AG04450 (cell line): ENCODE results near the gene MMS19. TPM values are rescaled to one million over a fixed set of nuclear protein-coding genes. Genes with fewer than 3 reads are reported as not detected.

Experiments used
- CTCF ChIA-PET: fragments of 300-600, 350-600 bp; formaldehyde crosslinking; extraction: SDS; loops from one replicate; lab custom pipeline; 2022; ENCODE audit warnings: antibody characterized with exemption, inconsistent platforms; lab: Charles Lee
- POLR2A ChIA-PET: fragments of 350-600 bp; formaldehyde crosslinking; extraction: SDS; loops from one replicate; lab custom pipeline; 2021; ENCODE audit warnings: antibody characterized with exemption, inconsistent platforms; lab: Yijun Ruan, JAX
- DNase-seq: peaks from one replicate; pipeline ENCODE4 v3.0.0-alpha.2; 2011; ENCODE audit warnings: low read depth, low spot score
- H3K27ac ChIP-seq: one replicate; pipeline ENCODE4 v1.5.1; 2012; ENCODE audit warnings: low read depth, low read length, control low read depth
- H3K27me3 ChIP-seq: one replicate; pipeline ENCODE4 v1.6.0; 2012; ENCODE audit warnings: low read length; ENCODE audit not compliant: control insufficient read depth, insufficient read depth
- H3K4me3 ChIP-seq: 2 replicates; pipeline ENCODE4 v1.5.1; 2011; ENCODE audit warnings: mild to moderate bottlenecking, low read depth, low read length, control low read depth
- H3K9me3 ChIP-seq: 2 replicates; pipeline ENCODE4 v1.5.1; 2012; ENCODE audit warnings: low read length; ENCODE audit not compliant: control insufficient read depth, insufficient read depth
- CTCF ChIP-seq: IDR thresholded peaks from 2 replicates; pipeline ENCODE4 v1.5.1; 2011; ENCODE audit warnings: low read depth, low read length, control low read depth, inconsistent platforms
- polyA plus RNA-seq: library from polyadenylated mRNA; depleted of rRNA; stranded (reverse); fragments of >200 nt; gene quantifications from 2 replicates; pipeline ENCODE4 v1.2.3, GENCODE V29; 2011

Gene MMS19
- polyA plus RNA-seq, 1 experiment: 71.5 TPM

- Histone ChIP-seq H3K4me3 (peak overlapping the region; percentile 3; the same call in 1 of the 2 replicates), H3K27me3 (no peaks in the 10 kb centered on the region), H3K27ac (peak overlapping the region; percentile 99), H3K9me3 (no peaks in the 10 kb centered on the region)
- TF ChIP-seq CTCF: no peak
- peak; percentile 84 for DNase-seq
- ChIA-PET POLR2A (interaction anchor here (1.6 kb wide), 1 partner anchor 44 kb away, joined by 6 read pairs; the partner anchor contains the start of gene UBTD1), CTCF (interaction anchor here (1.0 to 6.2 kb wide), 3 partner anchors 9 to 44 kb away, joined by 3 to 30 read pairs (median 5); no protein-coding TSS in a partner anchor)
Measured at GRCh38 chr10:97543025-97543546, 44.9 kb upstream of the MMS19 start.

DNA sequence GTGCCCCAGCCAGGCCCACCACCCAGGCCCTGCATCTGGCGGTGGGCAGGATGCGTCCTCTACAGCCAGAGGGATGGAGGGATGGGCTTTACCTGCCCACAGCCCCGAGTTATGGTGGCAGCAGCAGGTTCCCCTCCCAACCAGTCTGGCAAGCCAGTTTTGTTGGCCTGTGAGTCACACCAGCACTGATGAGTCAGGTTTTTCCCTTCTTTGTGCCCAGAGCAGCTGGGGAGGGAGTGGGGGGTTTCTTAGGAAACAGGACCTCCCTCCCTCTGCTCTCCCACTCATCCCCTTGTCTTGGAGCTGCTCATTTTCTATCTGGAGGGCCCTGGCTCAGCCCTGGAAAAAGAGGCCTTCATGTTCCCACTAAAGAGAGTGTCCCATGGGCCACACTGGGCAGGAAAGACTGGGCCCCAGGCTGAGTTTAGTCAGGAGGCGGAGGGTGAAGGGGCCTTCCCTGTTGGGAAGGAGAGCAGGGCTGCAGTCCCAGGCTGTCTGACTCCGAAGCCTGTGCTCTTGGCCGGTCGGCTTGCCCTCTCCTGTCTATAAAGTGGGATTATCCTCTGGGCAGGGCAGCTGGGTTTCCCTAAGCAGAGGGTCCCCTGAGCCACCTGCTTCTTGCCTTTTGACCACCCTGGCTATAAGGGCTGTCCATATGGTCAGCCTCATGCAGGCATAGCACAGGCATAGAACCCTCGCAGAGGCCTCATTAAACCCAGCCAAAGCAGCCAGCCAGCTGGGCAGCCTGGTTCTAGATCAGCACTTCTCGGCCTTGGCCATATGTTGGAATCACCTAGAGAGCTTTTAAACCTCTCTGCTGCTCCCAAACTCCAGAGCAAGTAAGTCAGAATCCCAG lies 44.2 kb upstream of the MMS19 start:
- no peaks in the 10 kb centered on the region for H3K27me3 ChIP-seq
- peak overlapping the region; percentile 99 for H3K27ac ChIP-seq
- TF ChIP-seq CTCF: no peak
- H3K4me3 ChIP-seq: no peak overlapping the region; the same call in 1 of the 2 replicates
- no peaks in the 10 kb centered on the region for H3K9me3 ChIP-seq
- DNase-seq: peak; percentile 81
- POLR2A ChIA-PET: interaction anchor here (0.6 to 1.6 kb wide), 2 partner anchors 44 to 97 kb away, joined by 3 to 6 read pairs; partner anchors contain the start of gene UBTD1
- CTCF ChIA-PET: interaction anchor here (1.0 to 6.2 kb wide), 3 partner anchors 8 to 43 kb away, joined by 3 to 30 read pairs (median 5); no protein-coding TSS in a partner anchor

DNA sequence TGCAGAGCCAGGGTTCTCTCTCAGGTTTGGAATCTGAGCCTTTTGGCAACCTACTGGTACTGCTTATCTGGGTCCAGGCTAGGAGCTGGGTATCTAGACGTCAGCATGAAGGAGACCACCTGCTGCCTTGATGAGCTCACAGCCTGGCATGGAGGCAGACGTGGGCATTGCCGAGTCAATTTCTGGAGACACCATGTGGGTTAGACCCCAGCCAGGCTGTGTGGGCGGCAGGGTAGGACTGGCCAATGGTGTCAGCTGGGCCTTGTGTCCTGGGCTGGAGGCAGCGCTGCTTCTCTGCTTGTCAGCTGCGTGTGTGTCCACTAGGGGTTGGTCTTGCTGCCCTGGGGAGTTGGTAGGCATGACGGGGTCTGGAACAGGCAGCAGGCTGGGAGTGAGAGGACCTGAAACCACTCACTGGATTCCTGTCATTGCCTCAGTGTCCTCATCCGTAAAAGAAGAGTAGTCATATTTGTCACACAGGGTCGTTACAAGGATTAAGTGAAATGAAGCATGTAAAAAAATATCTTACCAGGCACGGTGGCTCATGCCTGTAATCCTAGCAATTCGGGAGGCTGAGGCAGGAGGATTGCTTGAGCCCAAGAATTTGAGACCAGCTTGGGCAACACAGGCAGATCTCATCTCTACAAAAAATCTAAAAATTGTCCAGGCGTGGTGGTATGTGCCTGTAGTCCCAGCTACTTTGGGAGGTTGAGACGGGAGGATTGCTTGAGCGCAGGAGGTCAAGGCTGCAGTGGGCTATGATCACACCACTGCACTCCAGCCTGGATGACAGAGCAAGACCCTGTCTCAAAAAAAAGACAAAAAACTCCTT lies 42.7 kb upstream of the MMS19 start:
- H3K4me3 ChIP-seq: no peak overlapping the region
- CTCF ChIA-PET: interaction anchor here (0.6 to 6.2 kb wide), 4 partner anchors 12 to 77 kb away, joined by 3 to 30 read pairs (median 4); no protein-coding TSS in a partner anchor
- no peak for TF ChIP-seq CTCF
- H3K27ac ChIP-seq: peak overlapping the region; percentile 55
- no peaks in the 10 kb centered on the region for H3K27me3 ChIP-seq
- no peak for DNase-seq
- H3K9me3 ChIP-seq: no peaks in the 10 kb centered on the region
- POLR2A ChIA-PET: interaction anchor here (0.5 to 1.9 kb wide), 2 partner anchors 42 to 93 kb away, joined by 3 to 10 read pairs; partner anchors contain the start of gene UBTD1

DNA sequence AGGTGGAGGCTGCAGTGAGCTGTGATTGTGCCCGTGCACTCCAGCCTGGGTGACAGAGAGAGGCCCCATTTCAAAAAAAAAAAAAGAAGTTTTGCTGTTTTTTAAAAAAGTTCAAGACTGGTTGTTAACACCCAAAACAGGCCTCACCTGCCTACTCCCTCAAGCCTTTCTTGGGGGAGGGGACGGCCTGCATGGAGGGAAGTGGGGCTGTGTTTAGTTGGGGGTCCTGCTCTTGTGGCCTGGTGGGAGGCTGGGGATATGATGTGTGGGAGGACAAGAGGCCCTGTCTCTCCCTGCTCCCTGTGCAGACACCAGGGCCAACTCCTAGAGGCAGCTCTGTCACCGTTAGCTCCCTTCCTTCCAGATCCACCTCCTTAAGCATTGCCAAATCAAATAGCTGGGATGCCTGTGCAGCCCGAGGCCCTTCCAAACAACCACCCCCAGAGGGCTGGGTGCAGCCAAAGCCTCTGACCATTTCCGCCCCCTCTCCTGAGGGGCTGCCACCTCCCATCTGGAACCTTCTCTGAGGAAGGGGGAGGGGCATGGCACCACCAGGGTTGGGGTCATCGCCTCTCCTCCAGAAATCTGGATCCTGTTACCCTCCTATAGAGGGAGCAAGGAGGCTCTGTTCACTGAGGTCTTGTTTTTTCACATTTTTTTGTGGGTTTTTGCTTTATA lies 41.4 kb upstream of the MMS19 start:
- peak; percentile 71 for DNase-seq
- ChIA-PET CTCF (interaction anchor here (0.6 to 6.2 kb wide), 6 partner anchors 13 to 76 kb away, joined by 3 to 30 read pairs (median 3); no protein-coding TSS in a partner anchor), POLR2A (interaction anchor here (0.7 to 1.9 kb wide), 2 partner anchors 41 to 100 kb away, joined by 7 to 10 read pairs; partner anchors contain the start of gene UBTD1)
- Histone ChIP-seq H3K4me3 (no peak overlapping the region), H3K27ac (peak overlapping the region; percentile 55), H3K9me3 (no peaks in the 10 kb centered on the region), H3K27me3 (no peaks in the 10 kb centered on the region)
- peak; percentile 58 for TF ChIP-seq CTCF
